GM19240 (cell line): Measurements from ENCODE around the gene DDO.
"Not testable (repeated sequence)": the region's sequence is repeated elsewhere in the genome, so short reads cannot be mapped to it uniquely, and the experiment has no call there.

ENCODE experiments used
- DNase-seq: peaks from one replicate; pipeline ENCODE4 v3.0.0; 2011; ENCODE audit warnings: low spot score; ENCODE audit not compliant: insufficient read length

The DDO gene

DNA sequence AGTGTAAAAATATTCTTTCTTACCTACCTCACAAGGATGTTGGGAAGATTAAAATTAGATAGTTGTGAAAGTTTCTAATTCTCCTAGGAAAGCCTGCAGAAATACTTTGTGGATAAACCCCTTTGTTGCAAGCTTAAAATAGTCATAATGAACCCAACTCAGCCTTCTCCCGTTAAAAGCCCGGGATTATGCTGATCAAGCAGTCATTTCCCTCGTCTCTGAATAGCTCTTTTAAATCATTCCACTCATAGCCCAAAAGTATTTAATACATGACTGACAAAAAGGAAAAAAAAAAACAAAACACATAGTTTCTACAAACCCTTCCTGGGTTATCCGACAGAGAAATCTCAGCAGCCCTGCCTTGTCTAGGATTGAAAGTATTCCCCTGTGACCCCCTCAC is 46.3 kb downstream of the DDO start:
- DNase-seq: no peak

- DNase-seq: no peak
Measured at GRCh38 chr6:110368284-110368683, 47.1 kb downstream of the DDO start.

GRCh38 chr6:110367825-110368224 is 47.5 kb downstream of the DDO start:
- DNase-seq: no peak

GRCh38 chr6:110366975-110367374 is 48.4 kb downstream of the DDO start:
- no peak for DNase-seq

DNA sequence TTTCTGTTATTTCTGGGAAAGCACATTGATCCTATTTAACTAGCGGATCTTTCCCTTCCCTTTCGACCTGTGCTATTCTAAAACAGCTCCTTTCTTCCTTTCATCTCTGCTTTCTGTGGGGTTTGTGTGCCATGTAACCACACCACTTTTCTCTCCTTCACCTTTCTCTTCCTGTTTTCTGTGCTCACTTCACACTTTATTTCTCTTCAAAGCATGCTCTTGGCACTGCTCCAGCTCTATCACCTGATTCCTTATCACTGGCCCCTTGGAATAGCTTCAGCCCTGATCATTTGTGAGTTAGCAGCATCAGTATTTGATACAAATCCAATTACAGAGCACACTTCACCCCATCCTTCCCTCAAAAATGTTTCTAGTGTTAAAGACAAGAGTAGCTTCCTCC is 49.1 kb downstream of the DDO start:
- no peak for DNase-seq

DNA sequence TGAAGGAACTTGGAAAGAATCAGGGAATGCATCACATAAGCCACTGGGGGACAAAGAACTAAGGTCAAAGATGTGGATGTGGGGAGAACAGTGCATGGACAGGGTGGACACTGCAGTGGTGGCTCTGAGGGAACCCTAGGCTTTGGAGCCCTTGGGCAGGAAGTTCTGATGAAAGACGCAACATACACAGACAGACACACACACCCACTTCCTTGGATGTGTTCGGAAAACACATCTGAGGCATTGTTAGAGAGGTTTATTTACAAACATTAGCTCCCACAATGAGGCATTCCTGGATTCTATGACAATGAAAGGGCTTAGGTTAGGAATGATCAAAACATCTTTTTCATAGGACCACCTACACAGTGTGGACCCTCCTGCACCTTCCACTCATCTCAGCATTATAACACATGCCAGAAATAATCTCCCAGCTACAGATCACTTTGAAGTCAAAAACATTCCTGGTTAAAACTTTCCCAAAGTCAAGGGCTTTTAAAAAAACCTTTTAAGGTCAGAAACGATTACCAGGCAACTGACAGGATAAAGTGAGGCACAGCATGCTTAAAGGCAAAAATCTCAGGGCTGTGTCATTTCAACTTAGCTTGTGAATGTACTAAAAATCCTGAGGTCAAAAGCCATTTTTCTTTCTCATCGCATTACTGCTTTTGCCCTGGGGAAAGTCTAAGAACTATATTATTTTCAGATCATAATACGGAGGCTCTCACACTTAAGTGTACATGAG is 50.8 kb downstream of the DDO start:
- no peak for DNase-seq

DNA sequence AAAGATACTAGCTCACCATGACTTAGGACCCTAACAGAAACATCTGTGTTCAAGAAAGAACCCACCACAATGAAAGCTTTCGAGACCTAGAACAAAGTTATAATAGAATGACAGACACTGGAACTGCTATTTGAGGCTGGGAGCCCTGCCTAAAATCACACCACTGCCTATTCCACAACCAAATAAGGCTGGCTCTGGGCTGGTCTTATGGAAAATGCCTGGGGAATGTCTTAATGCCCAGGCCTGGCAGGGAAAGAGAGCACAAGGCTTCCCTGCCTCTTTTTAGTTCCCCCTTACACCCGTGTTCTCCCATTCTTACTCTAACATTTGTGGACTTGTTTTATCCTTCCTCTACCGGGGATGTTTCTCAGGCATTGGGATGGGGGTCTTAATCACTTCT is 51.6 kb downstream of the DDO start:
- DNase-seq: no peak

GRCh38 chr6:110360676-110361075 is 54.7 kb downstream of the DDO start:
- no peak for DNase-seq

DNA sequence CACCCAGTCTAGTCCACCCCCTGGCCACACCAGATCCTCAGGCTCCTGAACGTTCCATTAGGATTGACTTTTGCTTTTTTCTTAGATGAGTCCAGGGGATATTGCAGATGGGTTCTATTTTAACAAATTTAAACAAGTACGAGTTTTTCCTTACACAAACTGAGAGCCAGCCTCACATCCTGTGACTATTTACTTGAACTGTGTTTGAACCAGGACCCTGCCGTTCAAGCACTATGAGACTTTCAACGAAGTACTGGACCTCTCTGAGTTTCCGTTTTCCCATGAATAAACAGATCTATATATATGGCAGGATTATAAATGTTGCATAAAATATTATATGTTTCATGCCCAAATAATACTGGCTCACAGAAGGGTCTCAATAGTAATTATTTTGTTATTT is 55.8 kb downstream of the DDO start:
- no peak for DNase-seq

DNA sequence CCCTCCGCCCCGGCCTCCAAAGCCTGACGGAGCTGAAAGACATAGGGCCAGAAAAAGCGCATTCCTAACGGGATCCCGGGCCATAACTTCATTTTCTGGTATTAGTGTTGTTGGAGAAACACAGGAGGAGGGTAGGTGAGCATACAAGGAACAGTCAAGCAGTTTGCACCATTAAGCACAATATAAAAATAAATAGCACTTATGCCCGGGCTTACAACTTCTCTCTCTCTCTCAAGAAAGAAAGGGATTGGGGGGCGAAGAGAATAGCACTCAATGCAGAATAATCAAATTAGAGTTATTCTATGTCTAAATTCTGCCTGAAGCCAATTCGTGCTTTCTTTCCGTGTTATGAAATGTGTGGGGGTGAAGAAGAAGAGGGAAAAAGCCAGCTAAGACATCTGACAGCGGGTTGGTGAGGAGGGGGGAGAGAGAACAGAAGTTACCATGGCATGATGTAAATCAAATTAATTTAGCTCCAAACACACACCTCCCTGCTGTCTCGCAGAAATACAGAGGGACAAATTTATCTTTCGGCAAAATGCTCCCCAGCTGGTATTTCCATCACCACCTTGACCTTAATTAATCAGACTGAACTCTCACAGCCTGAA is 56.7 kb downstream of the DDO start:
- no peak for DNase-seq

GRCh38 chr6:110357664-110358552 is 57.5 kb downstream of the DDO start, which contains the start of gene METTL24:
TSS of gene METTL24 (minus strand) at chr6:110358349. CDS start at chr6:110358272, 77 bp downstream.
- no peak for DNase-seq

- no peak for DNase-seq
Measured at GRCh38 chr6:110357298-110357663, 58.1 kb downstream of the DDO start.

DNA sequence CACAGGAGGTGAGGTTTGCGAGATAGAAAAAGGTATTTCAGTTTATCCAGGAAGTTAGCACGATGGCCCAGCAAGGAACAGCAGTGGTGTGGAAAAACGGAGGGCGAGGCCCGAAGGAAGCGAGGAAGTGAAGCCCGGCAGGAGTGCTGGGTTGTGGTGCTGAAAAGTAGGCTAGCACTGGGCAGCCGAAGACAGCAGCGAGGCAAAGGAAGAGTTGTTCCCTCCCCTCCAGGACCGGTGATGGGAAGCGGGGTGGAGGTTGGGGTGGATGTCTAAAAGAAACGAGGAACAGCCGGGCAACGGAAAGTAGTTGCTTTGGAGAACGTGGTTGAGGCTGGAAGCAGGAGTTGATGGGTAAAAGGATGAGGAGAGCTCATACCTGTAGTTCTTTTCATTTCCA is 58.6 kb downstream of the DDO start:
- DNase-seq: no peak

GRCh38 chr6:110355727-110356126 is 59.6 kb downstream of the DDO start:
- no peak for DNase-seq

DNA sequence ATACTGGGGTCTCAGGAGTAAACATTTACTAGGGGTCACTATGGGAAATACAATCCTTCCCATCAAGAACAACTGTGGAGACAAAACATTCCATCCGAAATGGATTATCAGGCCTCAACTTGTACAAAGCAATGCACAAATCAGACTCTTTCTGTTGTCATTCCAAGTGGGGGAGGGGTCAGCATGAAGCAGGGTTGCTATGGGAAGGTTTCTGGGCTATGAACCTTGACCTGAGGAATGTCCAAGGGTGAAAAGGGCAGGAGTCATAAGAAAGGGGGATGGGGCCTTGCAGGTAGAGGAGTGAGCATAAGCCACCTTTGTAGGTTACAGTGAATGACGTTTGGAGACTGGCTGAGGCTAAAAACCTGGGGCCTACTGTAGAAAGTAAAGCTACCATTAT is 60.4 kb downstream of the DDO start:
- no peak for DNase-seq

DNA sequence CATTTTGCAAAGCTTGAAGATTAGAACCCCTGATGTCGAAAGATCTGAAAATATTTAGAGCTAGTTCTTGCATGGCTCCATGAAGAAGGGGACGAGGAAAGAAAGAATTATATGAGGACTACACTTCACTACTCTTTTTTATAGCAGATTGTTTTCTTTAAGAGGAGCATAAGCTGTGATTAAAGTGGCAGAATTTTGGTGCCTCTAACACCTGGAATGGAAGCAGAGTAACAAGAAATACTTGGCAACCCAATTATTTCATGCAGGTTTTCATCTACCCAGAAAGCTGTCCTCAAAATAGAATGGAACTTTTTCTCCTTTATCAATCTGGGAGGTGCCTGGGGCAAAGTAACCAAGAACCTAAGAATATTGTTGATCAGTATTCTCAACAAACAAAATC is 61.2 kb downstream of the DDO start:
- no peak for DNase-seq

GRCh38 chr6:110353457-110354001 is 61.8 kb downstream of the DDO start:
- no peak for DNase-seq

DNA sequence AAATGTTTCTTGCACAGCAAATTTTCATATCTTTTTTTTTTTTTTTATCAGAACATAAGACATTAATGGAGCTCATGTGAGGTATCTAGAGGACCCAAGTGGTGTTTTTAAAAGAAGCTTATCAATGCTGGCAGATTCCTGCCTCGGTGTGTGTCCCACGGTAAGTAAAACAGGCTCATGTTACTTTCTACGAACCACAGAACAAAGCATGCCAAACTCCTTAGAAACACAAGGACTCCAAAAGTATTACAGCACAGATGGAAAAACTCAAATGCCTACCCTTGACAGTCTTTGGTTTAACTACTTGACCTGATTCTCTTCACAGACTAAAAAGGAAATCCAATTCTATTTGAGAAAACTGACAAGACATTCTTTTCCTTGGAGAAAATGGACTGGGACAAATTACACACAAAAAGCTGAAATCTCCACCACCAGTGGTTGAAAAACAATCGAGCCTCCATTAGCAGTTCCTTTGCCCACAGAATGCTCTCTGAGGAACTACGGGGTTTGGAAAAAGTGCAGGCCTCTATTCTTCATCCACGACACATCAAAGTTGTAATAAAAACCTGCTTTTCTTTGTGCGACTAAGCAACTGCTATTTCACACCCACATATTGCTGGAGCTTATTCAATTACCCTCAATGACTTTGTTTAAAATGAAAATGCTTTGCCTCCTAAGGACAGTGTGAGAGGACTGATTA is 62.7 kb downstream of the DDO start:
- no peak for DNase-seq

DNA sequence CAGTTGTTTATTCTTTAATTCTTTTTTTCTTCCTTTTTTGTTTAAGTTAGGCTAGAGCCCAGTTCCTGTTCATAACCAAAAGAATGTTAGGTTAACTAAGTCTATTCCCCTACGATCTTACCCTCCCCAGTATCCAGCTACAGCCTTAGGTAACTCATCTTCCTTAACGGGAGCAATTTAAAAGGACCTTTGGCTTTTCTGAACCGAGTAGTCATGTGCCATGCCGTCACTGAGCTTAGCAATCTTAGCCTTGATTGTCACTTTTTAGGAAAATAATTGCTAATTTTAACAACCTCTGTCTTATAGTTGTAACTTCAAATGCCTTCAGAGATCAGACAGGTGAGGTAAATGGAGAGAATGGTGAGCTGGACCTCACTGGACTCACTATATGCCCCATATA is 63.4 kb downstream of the DDO start:
- no peak for DNase-seq

- DNase-seq: no peak
Measured at GRCh38 chr6:110351546-110351945, 63.8 kb downstream of the DDO start.

- not testable (repeated sequence) for DNase-seq
Measured at GRCh38 chr6:110350593-110350992, 64.8 kb downstream of the DDO start.
